ENCODE data around the gene TCF4. TPM values are rescaled to one million over a fixed set of nuclear protein-coding genes. Genes with fewer than 3 reads are reported as not detected.

The TCF4 gene
- 35.7 and 110 TPM in 2 replicates for total RNA-seq

DNA sequence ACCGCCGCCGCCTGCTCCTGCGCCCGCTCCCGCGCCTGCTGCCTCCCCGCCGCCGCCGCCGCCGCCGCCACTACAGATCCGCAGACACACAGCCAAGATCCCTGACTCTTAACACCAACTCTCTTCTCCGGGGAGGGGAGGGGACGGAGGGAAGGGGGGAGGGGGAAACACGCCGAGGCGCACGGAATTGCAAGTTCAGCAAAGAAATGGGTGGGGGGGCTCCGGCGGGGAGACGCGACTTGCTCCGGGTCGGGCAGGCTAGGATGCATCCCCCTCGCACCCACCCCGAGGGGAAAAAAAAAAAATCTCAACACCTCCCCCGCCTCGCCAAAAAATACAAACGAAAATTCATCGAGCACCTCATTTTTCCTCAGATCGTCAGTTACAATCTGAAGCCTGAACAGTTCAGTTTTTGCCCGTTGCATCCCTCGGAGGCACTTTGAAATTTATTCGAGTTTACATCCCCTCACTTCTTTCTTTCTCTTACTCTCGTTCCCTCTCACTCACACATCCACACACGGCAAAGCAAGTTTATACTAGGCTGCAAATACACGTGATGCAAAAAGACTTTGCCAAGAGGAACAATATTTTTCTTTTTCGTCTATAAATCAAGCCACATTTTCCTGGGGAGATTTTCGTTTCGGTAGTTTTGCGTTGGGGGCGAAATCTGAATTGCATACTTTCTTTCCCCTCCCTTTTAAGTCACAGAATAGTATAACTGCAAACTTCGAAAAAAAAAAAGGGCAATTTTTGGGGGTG lies at the start of gene TCF4:
TSS of gene TCF4 (minus strand) at position 82 of the 759 bp plus-strand sequence. CDS start 1,076 bp downstream, outside the sequence.

